ENCODE measurements around the gene GALP. TPM values are rescaled to one million over a fixed set of nuclear protein-coding genes. Genes with fewer than 3 reads are reported as not detected.
"Not testable (repeated sequence)": the region's sequence is repeated elsewhere in the genome, so short reads cannot be mapped to it uniquely, and the experiment has no call there.

GALP gene
- total RNA-seq, 1 donor from 2014 or later = not detected

GRCh38 chr19:56147307-56147706 is 28.5 kb upstream of the GALP start:
- intact Hi-C loops (cut with DNase I) = no loop called here
- H3K4me1 ChIP-seq = peaks cover 12% of the 10 kb centered on the region
- H3K36me3 ChIP-seq = peaks cover 0 to 22% of the 10 kb centered on the region in 2 donors
- no peaks in the 10 kb centered on the region for H3K27me3 ChIP-seq
- no peak overlapping the region for H3K27ac ChIP-seq
- TF ChIP-seq POLR2AphosphoS5 (IDR thresholded peaks at IDR 0.05; ENCODE audit: insufficient read depth in 1 of 2, low read depth in 1 of 2) = no peak
- no peak overlapping the region for H3K4me3 ChIP-seq
- DNase-seq (ENCODE audit: extremely low spot score in 2 of 2) = no peak
- H3K9me3 ChIP-seq = no peaks in the 10 kb centered on the region

GRCh38 chr19:56148096-56148495 is 27.7 kb upstream of the GALP start:
- Histone ChIP-seq H3K27ac (no peak overlapping the region), H3K4me3 (no peak overlapping the region), H3K4me1 (peaks cover 4% of the 10 kb centered on the region), H3K9me3 (no peaks in the 10 kb centered on the region), H3K27me3 (no peaks in the 10 kb centered on the region), H3K36me3 (peaks cover 0 to 22% of the 10 kb centered on the region in 2 donors)
- no peak for DNase-seq (ENCODE audit: extremely low spot score in 2 of 2)
- TF ChIP-seq POLR2AphosphoS5 (IDR thresholded peaks at IDR 0.05; ENCODE audit: insufficient read depth in 1 of 2, low read depth in 1 of 2) = no peak
- intact Hi-C loops (cut with DNase I) = no loop called here

- H3K27ac ChIP-seq; H3K4me1 ChIP-seq; intact Hi-C loops (cut with DNase I): not testable (repeated sequence)
Observed at GRCh38 chr19:56148955-56149655, 26.7 kb upstream of the GALP start.

GRCh38 chr19:56149656-56150038 is 26.2 kb upstream of the GALP start:
- DNase-seq (ENCODE audit: extremely low spot score in 2 of 2) = no peak
- Histone ChIP-seq H3K4me1 (no peaks in the 10 kb centered on the region), H3K4me3 (no peak overlapping the region), H3K9me3 (no peaks in the 10 kb centered on the region), H3K27me3 (no peaks in the 10 kb centered on the region), H3K36me3 (peaks cover 0 to 24% of the 10 kb centered on the region in 2 donors), H3K27ac (no peak overlapping the region)
- TF ChIP-seq POLR2A (IDR thresholded peaks at IDR 0.05) (no peak), POLR2AphosphoS5 (IDR thresholded peaks at IDR 0.05; ENCODE audit: insufficient read depth in 1 of 2, low read depth in 1 of 2) (no peak), CTCF (IDR thresholded peaks at IDR 0.05) (no peak)
- intact Hi-C loops (cut with DNase I) = no loop called here

More at GRCh38 chr19:56148955-56149655, 26.7 kb upstream of the GALP start:
- not testable (repeated sequence) for H3K27me3 ChIP-seq; H3K4me3 ChIP-seq; DNase-seq (ENCODE audit: extremely low spot score in 2 of 2); H3K9me3 ChIP-seq
- peaks cover 0 to 22% of the 10 kb centered on the region in 2 donors for H3K36me3 ChIP-seq

GRCh38 chr19:56150358-56150757 is 25.4 kb upstream of the GALP start:
- intact Hi-C loops (cut with DNase I) = no loop called here
- no peak overlapping the region for H3K4me3 ChIP-seq
- no peaks in the 10 kb centered on the region for H3K9me3 ChIP-seq
- H3K4me1 ChIP-seq = no peaks in the 10 kb centered on the region
- H3K27me3 ChIP-seq = no peaks in the 10 kb centered on the region
- TF ChIP-seq POLR2A (IDR thresholded peaks at IDR 0.05) = no peak
- TF ChIP-seq CTCF (IDR thresholded peaks at IDR 0.05) = no peak
- TF ChIP-seq POLR2AphosphoS5 (IDR thresholded peaks at IDR 0.05; ENCODE audit: insufficient read depth in 1 of 2, low read depth in 1 of 2) = no peak
- no peak for DNase-seq (ENCODE audit: extremely low spot score in 2 of 2)
- no peak overlapping the region for H3K27ac ChIP-seq
- H3K36me3 ChIP-seq = peaks cover 0 to 26% of the 10 kb centered on the region in 2 donors

GRCh38 chr19:56152644-56153043 is 23.2 kb upstream of the GALP start:
- no peak for TF ChIP-seq POLR2AphosphoS5 (IDR thresholded peaks at IDR 0.05; ENCODE audit: insufficient read depth in 1 of 2, low read depth in 1 of 2)
- TF ChIP-seq POLR2A (IDR thresholded peaks at IDR 0.05) = no peak
- no peak for TF ChIP-seq CTCF (IDR thresholded peaks at IDR 0.05)
- Histone ChIP-seq H3K27ac (no peak overlapping the region), H3K4me3 (no peak overlapping the region), H3K27me3 (no peaks in the 10 kb centered on the region), H3K4me1 (no peaks in the 10 kb centered on the region), H3K36me3 (peaks cover 0 to 16% of the 10 kb centered on the region in 2 donors), H3K9me3 (no peaks in the 10 kb centered on the region)
- no peak for DNase-seq (ENCODE audit: extremely low spot score in 2 of 2)
- intact Hi-C loops (cut with DNase I) = no loop called here

Measured in vagina (tissue), 2 donors.